Gastrocnemius medialis (tissue), 4 donors: ENCODE results near the gene ASAP3. TPM values are rescaled to one million over a fixed set of nuclear protein-coding genes. Genes with fewer than 3 reads are reported as not detected.

Experiments
- ATAC-seq, 2 donors: fragments of 150-250 bp; one replicate each; pipeline ENCODE4 v1.9.1; 2016
- DNase-seq, 2 donors: peaks; one replicate each; pipeline ENCODE4 v3.0.0-alpha.2; 2019
- H3K27ac ChIP-seq, 4 donors: fragments of 200-600 bp; sonication (generic); 1 replicate in 1 of 4; 2 replicates in 3 of 4; pipeline ENCODE4 v1.5.1; 2016 to 2018; ENCODE audit warnings: mild to moderate bottlenecking in 2 of 4, moderate library complexity in 1 of 4
- H3K27me3 ChIP-seq, 3 donors: fragments of 200-600 bp; sonication (generic) in 2 of 3; 1 replicate in 1 of 3; 2 replicates in 2 of 3; pipeline versions ENCODE4 v1.5.1 to v1.6.0; 2016 to 2019; ENCODE audit warnings: mild to moderate bottlenecking in 1 of 3, moderate library complexity in 1 of 3
- H3K36me3 ChIP-seq, 2 donors: fragments of 200-600 bp; sonication (generic) in 1 of 2; one replicate each; pipeline ENCODE4 v1.5.1; 2017 to 2018
- H3K4me1 ChIP-seq, 2 donors: fragments of 200-600 bp; sonication (generic) in 1 of 2; one replicate each; pipeline ENCODE4 v1.5.1; 2016 to 2017; ENCODE audit warnings: mild to moderate bottlenecking in 2 of 2
- H3K4me3 ChIP-seq, 4 donors: fragments of 200-600 bp; sonication (generic) in 3 of 4; 1 replicate in 1 of 4; 2 replicates in 3 of 4; pipeline ENCODE4 v1.5.1; 2016 to 2019; ENCODE audit warnings: mild to moderate bottlenecking in 2 of 4
- H3K9me3 ChIP-seq, 3 donors: fragments of 200-600 bp; sonication (generic) in 2 of 3; 1 replicate in 1 of 3; 2 replicates in 2 of 3; pipeline ENCODE4 v1.5.1; 2016 to 2019
- POLR2A ChIP-seq, 2 donors: fragments of 450-650 bp; IDR thresholded peaks; one replicate each; pipeline ENCODE4 v1.6.1; 2017; ENCODE audit warnings: antibody characterized with exemption in 2 of 2, mild to moderate bottlenecking in 2 of 2, moderate library complexity in 2 of 2
- in situ Hi-C, 4 donors: fragments of 200-750 bp; cut with MboI; loops; one replicate each; pipeline versions ENCODE4 v1.15.0 to v1.8.0; 2017; ENCODE audit warnings: low sequenced_read_pairs in 4 of 4
- intact Hi-C: fragments of 100-400 bp; cut with DNase I; formaldehyde crosslinking; loops from one replicate; pipeline ENCODE4 v1.15.1; 2023; ENCODE audit warnings: low total_unique reads
- total RNA-seq, 4 donors: library from RNA; depleted of rRNA; stranded (reverse); fragments of >200 nt; gene quantifications; one replicate each; pipeline versions ENCODE4 v1.1.0 to v1.2.3, GENCODE V29; 2016
- TF ChIP-seq, protein P1 (sequence below), 5 experiments: fragments of 450-650 bp in 3 of 5; fragments of 200-600 bp in 2 of 5; sonication (generic) in 2 of 5; IDR thresholded peaks in 4 of 5; conservative IDR thresholded peaks in 1 of 5; 1 replicate in 4 of 5; 2 replicates in 1 of 5; pipeline ENCODE4 v1.5.1; 2016 to 2019; ENCODE audit warnings: antibody characterized with exemption in 5 of 5, mild to moderate bottlenecking in 3 of 5, moderate library complexity in 3 of 5

The ASAP3 gene
- total RNA-seq, 4 donors from 2014 or later, result 55.5 to 129 (median 93.2) TPM

DNA sequence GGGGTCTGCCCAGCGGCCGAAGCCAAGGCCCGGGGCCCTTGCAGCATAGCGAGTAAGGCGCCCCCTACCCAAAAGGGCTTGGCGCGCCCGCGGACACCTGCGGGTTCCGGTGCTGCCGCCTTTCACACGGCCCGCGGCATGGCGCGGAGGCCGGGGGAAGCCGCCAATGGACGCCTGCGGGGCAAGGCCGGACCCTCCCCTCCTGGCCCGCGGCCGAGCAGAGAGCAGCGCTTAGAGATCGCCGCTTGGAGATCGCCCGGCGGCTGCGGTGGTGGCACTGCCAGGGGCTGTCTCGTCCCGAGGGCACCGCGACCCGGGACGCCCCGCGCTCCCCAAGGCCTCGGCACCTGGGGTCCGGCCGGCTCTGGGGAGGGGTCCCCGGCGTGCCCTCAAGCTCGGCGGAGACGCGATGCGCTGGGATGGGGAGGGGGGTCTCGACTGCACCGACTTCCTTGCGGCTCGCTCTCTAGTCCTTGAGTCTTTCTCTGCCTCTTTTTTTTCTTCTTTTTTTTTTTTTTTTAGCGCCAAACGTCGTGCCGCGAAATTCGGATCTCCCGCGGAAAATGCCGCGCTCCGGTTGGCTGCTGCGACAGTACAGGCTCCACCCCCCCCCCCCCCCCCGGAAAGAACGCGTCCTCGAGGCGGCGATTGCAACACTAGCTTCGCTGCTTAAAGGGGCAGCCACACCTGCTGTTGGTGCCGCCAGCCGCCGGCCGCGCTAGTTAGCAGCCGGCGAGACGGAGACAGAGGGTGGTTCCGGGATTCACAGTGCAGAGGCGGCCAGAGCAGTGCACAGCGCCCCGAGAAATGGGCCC, 47.0 kb upstream of the ASAP3 start, which contains the start of gene E2F2:
E2F2 (minus strand) TSS at position 487 of the 815 bp plus-strand sequence; CDS start at position 47, 440 bp downstream.
- ATAC-seq (peak; percentile 77 to 87), DNase-seq (peak; percentile 76 to 86)
- Histone ChIP-seq H3K9me3 (no peaks in the 10 kb centered on the region), H3K27ac (peak within 1 kb of the TSS in 1 of 4 donors; percentile 52), H3K4me3 (peak within 1 kb of the TSS; percentile 50 to 84 (median 64)), H3K36me3 (no peaks in the 10 kb centered on the region), H3K4me1 (peaks cover 23 to 25% of the 10 kb centered on the region in 2 donors), H3K27me3 (peaks cover 0 to 7% (median 5%) of the 10 kb centered on the region in 3 donors)
- intact Hi-C loops, result loop anchor here (5.0 kb wide), 1 partner anchor 109 kb away; the partner anchor contains the start of gene TCEA3
- no peak for TF ChIP-seq POLR2A (IDR thresholded peaks at IDR 0.05)
- TF ChIP-seq, protein P1, sequence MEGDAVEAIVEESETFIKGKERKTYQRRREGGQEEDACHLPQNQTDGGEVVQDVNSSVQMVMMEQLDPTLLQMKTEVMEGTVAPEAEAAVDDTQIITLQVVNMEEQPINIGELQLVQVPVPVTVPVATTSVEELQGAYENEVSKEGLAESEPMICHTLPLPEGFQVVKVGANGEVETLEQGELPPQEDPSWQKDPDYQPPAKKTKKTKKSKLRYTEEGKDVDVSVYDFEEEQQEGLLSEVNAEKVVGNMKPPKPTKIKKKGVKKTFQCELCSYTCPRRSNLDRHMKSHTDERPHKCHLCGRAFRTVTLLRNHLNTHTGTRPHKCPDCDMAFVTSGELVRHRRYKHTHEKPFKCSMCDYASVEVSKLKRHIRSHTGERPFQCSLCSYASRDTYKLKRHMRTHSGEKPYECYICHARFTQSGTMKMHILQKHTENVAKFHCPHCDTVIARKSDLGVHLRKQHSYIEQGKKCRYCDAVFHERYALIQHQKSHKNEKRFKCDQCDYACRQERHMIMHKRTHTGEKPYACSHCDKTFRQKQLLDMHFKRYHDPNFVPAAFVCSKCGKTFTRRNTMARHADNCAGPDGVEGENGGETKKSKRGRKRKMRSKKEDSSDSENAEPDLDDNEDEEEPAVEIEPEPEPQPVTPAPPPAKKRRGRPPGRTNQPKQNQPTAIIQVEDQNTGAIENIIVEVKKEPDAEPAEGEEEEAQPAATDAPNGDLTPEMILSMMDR (IDR thresholded peaks at IDR 0.05 in 4 of 5, conservative IDR thresholded peaks at IDR 0.05 in 1 of 5), result peak in 1 of 5 experiments; percentile 27
- in situ Hi-C loops, result no loop called here

- Histone ChIP-seq H3K4me3 (peak overlapping the region; percentile 50 to 84 (median 64)), H3K27ac (no peak overlapping the region), H3K27me3 (peaks cover 0 to 7% (median 5%) of the 10 kb centered on the region in 3 donors), H3K4me1 (peaks cover 23 to 25% of the 10 kb centered on the region in 2 donors), H3K36me3 (no peaks in the 10 kb centered on the region), H3K9me3 (no peaks in the 10 kb centered on the region)
- ATAC-seq (no peak), DNase-seq (no peak)
- in situ Hi-C loops, result no loop called here
- intact Hi-C loops, result loop anchor here (5.0 kb wide), 1 partner anchor 108 kb away; the partner anchor contains the start of gene TCEA3
- no peak for TF ChIP-seq POLR2A (IDR thresholded peaks at IDR 0.05)
- TF ChIP-seq, protein P1 (IDR thresholded peaks at IDR 0.05 in 4 of 5, conservative IDR thresholded peaks at IDR 0.05 in 1 of 5), result no peak
Observed at GRCh38 chr1:23530087-23530746, 46.2 kb upstream of the ASAP3 start.

- H3K27ac ChIP-seq, result no peak overlapping the region
- H3K4me3 ChIP-seq, result no peak overlapping the region
- H3K9me3 ChIP-seq, result no peaks in the 10 kb centered on the region
- DNase-seq (no peak), ATAC-seq (no peak)
- H3K4me1 ChIP-seq, result peaks cover 23 to 25% of the 10 kb centered on the region in 2 donors
- H3K27me3 ChIP-seq, result peaks cover 0 to 7% (median 5%) of the 10 kb centered on the region in 3 donors
- no peak for TF ChIP-seq POLR2A (IDR thresholded peaks at IDR 0.05)
- TF ChIP-seq, protein P1 (IDR thresholded peaks at IDR 0.05 in 4 of 5, conservative IDR thresholded peaks at IDR 0.05 in 1 of 5), result no peak
- intact Hi-C loops (loop anchor here (5.0 kb wide), 1 partner anchor 107 kb away; the partner anchor contains the start of gene TCEA3), in situ Hi-C loops (no loop called here)
- H3K36me3 ChIP-seq, result no peaks in the 10 kb centered on the region
Observed at GRCh38 chr1:23529146-23530086, 45.4 kb upstream of the ASAP3 start.
